ENCODE measurements around the gene BTBD17.

DNA sequence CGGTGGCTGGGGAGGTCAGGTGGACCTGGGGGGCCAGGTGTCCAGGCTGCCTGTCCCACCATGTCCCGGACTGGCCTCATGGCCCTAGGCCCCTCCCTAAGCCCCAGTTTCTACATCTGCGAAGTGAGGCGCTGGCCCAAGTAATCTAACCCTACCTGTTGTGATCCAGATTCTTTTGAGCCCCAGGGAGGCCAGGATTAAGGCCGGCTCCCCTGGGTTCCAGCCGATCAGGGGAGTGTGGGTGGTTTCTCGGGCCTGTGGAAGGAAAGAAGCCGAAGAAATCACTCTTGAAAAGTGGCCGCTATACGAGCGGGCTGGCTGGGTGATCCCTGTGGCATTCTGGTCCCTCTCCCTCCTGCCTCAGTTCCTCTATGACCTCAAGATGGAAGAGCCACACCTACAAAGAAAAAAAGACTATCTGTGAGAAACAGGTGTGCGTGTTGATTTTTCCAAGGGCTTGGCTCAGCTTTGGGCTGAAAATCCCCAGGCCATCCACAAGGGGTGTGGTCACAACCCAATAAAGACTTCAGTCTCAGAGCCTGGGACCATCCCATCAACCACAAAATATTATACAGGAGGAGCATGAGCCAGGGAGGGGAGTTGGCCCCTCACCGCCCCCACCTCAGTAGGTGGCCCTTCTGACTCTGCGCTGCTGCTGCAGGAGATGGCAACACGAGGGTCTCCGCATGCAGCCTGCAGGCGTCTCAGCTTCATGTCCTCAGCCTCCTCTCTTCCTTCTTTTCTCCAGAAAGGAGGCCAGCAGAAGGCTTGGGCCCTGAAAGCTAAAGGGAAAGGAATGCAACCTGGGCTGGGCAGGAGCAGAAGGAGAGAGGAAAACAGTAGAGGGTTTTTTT, 25.9 kb upstream of the BTBD17 start:
- TF ChIP-seq, protein P1, sequence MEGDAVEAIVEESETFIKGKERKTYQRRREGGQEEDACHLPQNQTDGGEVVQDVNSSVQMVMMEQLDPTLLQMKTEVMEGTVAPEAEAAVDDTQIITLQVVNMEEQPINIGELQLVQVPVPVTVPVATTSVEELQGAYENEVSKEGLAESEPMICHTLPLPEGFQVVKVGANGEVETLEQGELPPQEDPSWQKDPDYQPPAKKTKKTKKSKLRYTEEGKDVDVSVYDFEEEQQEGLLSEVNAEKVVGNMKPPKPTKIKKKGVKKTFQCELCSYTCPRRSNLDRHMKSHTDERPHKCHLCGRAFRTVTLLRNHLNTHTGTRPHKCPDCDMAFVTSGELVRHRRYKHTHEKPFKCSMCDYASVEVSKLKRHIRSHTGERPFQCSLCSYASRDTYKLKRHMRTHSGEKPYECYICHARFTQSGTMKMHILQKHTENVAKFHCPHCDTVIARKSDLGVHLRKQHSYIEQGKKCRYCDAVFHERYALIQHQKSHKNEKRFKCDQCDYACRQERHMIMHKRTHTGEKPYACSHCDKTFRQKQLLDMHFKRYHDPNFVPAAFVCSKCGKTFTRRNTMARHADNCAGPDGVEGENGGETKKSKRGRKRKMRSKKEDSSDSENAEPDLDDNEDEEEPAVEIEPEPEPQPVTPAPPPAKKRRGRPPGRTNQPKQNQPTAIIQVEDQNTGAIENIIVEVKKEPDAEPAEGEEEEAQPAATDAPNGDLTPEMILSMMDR (conservative IDR thresholded peaks at IDR 0.05 in 1 of 2, IDR thresholded peaks at IDR 0.05 in 1 of 2; ENCODE audit: extremely low read depth in 1 of 2, insufficient read depth in 1 of 2, low read depth in 1 of 2, low read length in 2 of 2) = no peak
- TF ChIP-seq EZH2 (IDR thresholded peaks at IDR 0.05; ENCODE audit: borderline replicate concordance, low read length) = no peak
